HG02798 (cell line): ENCODE results near the gene HOXB4.
A peak's percentile ranks its signal among the peaks of the same experiment; 100 is the strongest.

Source experiments
- ATAC-seq: cut with Tn5 transposase; IDR thresholded peaks from one replicate; pipeline ENCODE4 v1.9.1; 2021; ENCODE audit warnings: mild to moderate bottlenecking; ENCODE audit not compliant: unreplicated experiment, poor library complexity

HOXB4 gene

GRCh38 chr17:48549914-48550501 lies 28.1 kb downstream of the HOXB4 start:
- no peak for ATAC-seq

GRCh38 chr17:48549281-48549630 lies 28.9 kb downstream of the HOXB4 start:
- no peak for ATAC-seq

GRCh38 chr17:48548523-48549280 lies 29.4 kb downstream of the HOXB4 start:
- no peak for ATAC-seq

- no peak for ATAC-seq
Measured at GRCh38 chr17:48547808-48548522, 30.2 kb downstream of the HOXB4 start.

- ATAC-seq: no peak
Measured at GRCh38 chr17:48546924-48547807, 31.0 kb downstream of the HOXB4 start.

- no peak for ATAC-seq
Measured at GRCh38 chr17:48546137-48546923, 31.8 kb downstream of the HOXB4 start.

GRCh38 chr17:48545539-48545938 lies 32.6 kb downstream of the HOXB4 start:
- ATAC-seq: no peak

GRCh38 chr17:48545022-48545375 lies 33.2 kb downstream of the HOXB4 start, which contains the start of gene HOXB2:
HOXB2 (minus strand) TSS chr17:48545109; CDS start chr17:48544911, 198 bp downstream.
- no peak for ATAC-seq

- ATAC-seq: no peak
Measured at GRCh38 chr17:48544349-48545021, 33.7 kb downstream of the HOXB4 start.

GRCh38 chr17:48543854-48544348 lies 34.2 kb downstream of the HOXB4 start:
- ATAC-seq: no peak

GRCh38 chr17:48543107-48543853 lies 34.9 kb downstream of the HOXB4 start:
- ATAC-seq: peak; percentile 71

GRCh38 chr17:48542698-48543106 lies 35.4 kb downstream of the HOXB4 start:
- ATAC-seq: no peak

- no peak for ATAC-seq
Measured at GRCh38 chr17:48542114-48542656, 36.0 kb downstream of the HOXB4 start.

- ATAC-seq: no peak
Measured at GRCh38 chr17:48541577-48542113, 36.5 kb downstream of the HOXB4 start.

- no peak for ATAC-seq
Measured at GRCh38 chr17:48541036-48541576, 37.0 kb downstream of the HOXB4 start.

GRCh38 chr17:48540213-48540612 lies 37.9 kb downstream of the HOXB4 start:
- ATAC-seq: no peak

GRCh38 chr17:48539177-48539576 lies 39.0 kb downstream of the HOXB4 start:
- ATAC-seq: no peak
